WTC11 (cell line): ENCODE data around the gene VASH1.

Experiments used
- ARID4B ChIP-seq: sonication (generic); formaldehyde crosslinking; IDR thresholded peaks from 2 replicates; pipeline ENCODE4 v1.8.0; 2023; ENCODE audit warnings: missing genetic modification reagents, mild to moderate bottlenecking, borderline replicate concordance
- ATF3 ChIP-seq: sonication (generic); formaldehyde crosslinking; conservative IDR thresholded peaks from 2 replicates; pipeline ENCODE4 v1.8.1; 2022; ENCODE audit warnings: mild to moderate bottlenecking, missing genetic modification reagents
- CREB1 ChIP-seq: sonication (generic); formaldehyde crosslinking; IDR thresholded peaks from 2 replicates; pipeline ENCODE4 v1.8.0; 2023; ENCODE audit warnings: mild to moderate bottlenecking, missing genetic modification reagents
- CREM ChIP-seq: sonication (generic); formaldehyde crosslinking; IDR thresholded peaks from 2 replicates; pipeline ENCODE4 v1.8.1; 2022; ENCODE audit warnings: mild to moderate bottlenecking, missing genetic modification reagents, moderate library complexity
- CTCF ChIP-seq: fragments of 200-600 bp; IDR thresholded peaks from 2 replicates; pipeline ENCODE4 v1.8.0; 2022; ENCODE audit warnings: antibody characterized with exemption
- NR3C1 ChIP-seq: sonication (generic); formaldehyde crosslinking; conservative IDR thresholded peaks from 2 replicates; pipeline ENCODE4 v1.8.1; 2023; ENCODE audit warnings: low read depth, mild to moderate bottlenecking, missing genetic modification reagents
- PRDM15 ChIP-seq: sonication (generic); formaldehyde crosslinking; IDR thresholded peaks from 2 replicates; pipeline ENCODE4 v1.8.0; 2022; ENCODE audit warnings: missing genetic modification reagents
- ZSCAN18 ChIP-seq: fragments of 250-450 bp; sonication (Bioruptor Pico); IDR thresholded peaks from 2 replicates; pipeline ENCODE4 v2.1.2; 2022; ENCODE audit warnings: mild to moderate bottlenecking, moderate library complexity

GRCh38 chr14:76716285-76716684 is 45.0 kb upstream of the VASH1 start:
- no peak for TF ChIP-seq CTCF
- TF ChIP-seq ARID4B: no peak
- TF ChIP-seq CREB1 (CRISPR knock-in tag): no peak
- no peak for TF ChIP-seq ATF3 (CRISPR knock-in tag)
- no peak for TF ChIP-seq ZSCAN18
- TF ChIP-seq CREM: no peak
- no peak for TF ChIP-seq PRDM15
- TF ChIP-seq NR3C1 (CRISPR knock-in tag): no peak
